GM12872 (cell line): ENCODE data around the gene C3orf70.

Experiments
- CTCF ChIP-seq: IDR thresholded peaks from 3 replicates; pipeline ENCODE4 v1.5.1; 2011; ENCODE audit warnings: low read depth, mild to moderate bottlenecking, low read length, moderate library complexity; ENCODE audit not compliant: insufficient read depth

The C3orf70 gene

GRCh38 chr3:185093116-185093515 lies 59.7 kb downstream of the C3orf70 start:
- no peak for TF ChIP-seq CTCF

- no peak for TF ChIP-seq CTCF
These were observed 62.0 kb downstream of the C3orf70 start for GRCh38 chr3:185090811-185091210.

- no peak for TF ChIP-seq CTCF
These were observed 63.1 kb downstream of the C3orf70 start for GRCh38 chr3:185089751-185090150.

GRCh38 chr3:185089343-185089742 lies 63.5 kb downstream of the C3orf70 start:
- no peak for TF ChIP-seq CTCF

- TF ChIP-seq CTCF, result no peak
These were observed 65.4 kb downstream of the C3orf70 start for GRCh38 chr3:185087419-185087818.

GRCh38 chr3:185084901-185085300 lies 68.0 kb downstream of the C3orf70 start:
- no peak for TF ChIP-seq CTCF

- no peak for TF ChIP-seq CTCF
These were observed 68.5 kb downstream of the C3orf70 start for GRCh38 chr3:185084402-185084801.

- no peak for TF ChIP-seq CTCF
These were observed 70.0 kb downstream of the C3orf70 start for GRCh38 chr3:185082829-185083228.
